AG09319 (cell line): Measurements from ENCODE around the gene RFPL4A.
"Not testable (repeated sequence)": the region's sequence is repeated elsewhere in the genome, so short reads cannot be mapped to it uniquely, and the experiment has no call there.

Experiments
- DNase-seq: peaks from one replicate; pipeline ENCODE4 v3.0.0-alpha.2; 2010; ENCODE audit warnings: low read depth; ENCODE audit errors: extremely low read depth
- TF ChIP-seq, protein P1 (sequence below): IDR thresholded peaks from 2 replicates; pipeline ENCODE4 v1.5.1; 2011; ENCODE audit warnings: low read depth, mild to moderate bottlenecking, inconsistent platforms, low read length, moderate library complexity

RFPL4A gene

DNA sequence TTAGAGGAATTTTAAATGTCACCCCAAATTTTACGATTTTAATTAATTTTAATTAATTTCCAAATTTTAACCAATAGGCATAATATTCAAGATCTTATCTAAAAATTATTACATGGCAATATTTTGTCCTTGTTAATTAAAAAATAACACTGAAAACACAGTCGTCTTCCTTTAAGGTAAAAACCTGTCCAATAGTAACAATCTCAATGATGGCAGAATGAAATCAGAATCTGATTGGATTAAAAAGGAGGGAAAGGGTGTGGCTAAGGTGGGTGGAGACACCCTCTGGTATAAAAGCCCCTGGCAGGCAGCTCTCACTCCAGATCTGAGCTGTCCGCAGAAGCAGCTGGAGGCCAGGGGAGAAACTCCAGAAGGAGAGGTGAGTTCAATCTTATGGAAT lies at the start of gene RFPL4A:
Gene RFPL4A, plus strand, starts transcription at position 301 of the 400 bp plus-strand sequence. CDS start 2,704 bp downstream, outside the sequence.
- DNase-seq, result not testable (repeated sequence)

DNA sequence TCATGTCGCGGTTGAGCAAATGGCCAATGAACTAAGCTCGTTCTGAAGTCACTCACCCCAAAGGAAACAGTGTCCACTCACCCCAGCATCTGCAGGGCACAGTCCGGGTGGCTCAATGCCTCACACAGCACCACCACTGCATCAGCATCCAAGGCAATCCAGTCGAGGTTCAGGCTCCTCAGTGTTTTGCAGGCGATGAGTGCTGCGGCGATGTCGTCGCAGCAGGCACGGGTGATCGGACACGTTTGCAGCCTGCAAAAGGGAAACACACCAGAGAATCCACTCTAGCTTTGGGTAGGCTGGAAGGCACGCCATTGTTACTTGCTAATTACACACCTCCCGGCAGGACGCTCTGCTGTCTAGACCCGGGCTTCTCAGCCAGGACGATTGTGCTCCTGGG lies 47.2 kb upstream of the RFPL4A start:
- TF ChIP-seq, protein P1, sequence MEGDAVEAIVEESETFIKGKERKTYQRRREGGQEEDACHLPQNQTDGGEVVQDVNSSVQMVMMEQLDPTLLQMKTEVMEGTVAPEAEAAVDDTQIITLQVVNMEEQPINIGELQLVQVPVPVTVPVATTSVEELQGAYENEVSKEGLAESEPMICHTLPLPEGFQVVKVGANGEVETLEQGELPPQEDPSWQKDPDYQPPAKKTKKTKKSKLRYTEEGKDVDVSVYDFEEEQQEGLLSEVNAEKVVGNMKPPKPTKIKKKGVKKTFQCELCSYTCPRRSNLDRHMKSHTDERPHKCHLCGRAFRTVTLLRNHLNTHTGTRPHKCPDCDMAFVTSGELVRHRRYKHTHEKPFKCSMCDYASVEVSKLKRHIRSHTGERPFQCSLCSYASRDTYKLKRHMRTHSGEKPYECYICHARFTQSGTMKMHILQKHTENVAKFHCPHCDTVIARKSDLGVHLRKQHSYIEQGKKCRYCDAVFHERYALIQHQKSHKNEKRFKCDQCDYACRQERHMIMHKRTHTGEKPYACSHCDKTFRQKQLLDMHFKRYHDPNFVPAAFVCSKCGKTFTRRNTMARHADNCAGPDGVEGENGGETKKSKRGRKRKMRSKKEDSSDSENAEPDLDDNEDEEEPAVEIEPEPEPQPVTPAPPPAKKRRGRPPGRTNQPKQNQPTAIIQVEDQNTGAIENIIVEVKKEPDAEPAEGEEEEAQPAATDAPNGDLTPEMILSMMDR, result no peak
- DNase-seq, result no peak

DNA sequence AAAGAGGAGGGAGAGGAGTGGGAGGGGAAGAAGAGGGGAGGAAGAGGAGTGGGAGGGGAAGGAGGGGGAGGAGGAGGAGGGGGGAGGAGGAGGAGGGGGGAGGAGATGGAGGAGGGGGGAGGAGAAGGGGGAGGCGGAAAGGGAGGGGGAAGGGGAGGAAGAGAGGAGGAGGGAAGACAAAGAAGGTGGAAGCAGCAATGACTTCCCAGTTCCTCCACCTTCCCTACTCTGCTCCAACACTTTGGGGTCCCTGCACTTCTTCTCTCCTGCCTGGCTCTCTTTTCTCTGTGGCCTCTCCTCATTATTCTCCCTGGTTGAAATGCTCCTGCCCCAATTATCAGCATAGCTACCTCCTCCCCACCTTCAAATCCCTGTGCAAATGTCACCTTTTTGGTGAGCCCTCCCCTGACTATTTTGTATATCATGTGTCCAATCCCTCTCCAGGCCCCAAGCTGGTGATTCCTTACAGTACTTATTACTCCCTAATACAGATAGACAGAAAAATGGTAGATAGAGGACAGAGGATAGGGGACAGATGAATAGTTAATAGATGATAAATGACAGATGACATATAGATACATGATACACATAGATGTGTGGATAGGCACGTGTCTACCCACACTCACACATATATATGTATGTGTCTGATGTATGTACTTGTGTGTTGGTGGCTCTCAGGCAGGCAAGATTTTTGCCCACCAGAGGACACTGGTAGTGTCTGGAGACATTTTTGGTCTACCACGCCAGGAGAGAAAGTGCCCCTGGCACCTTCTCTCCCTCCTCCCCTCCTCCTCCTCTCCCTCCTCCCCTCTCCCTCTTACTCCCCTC lies 45.9 kb upstream of the RFPL4A start:
- no peak for DNase-seq
- TF ChIP-seq, protein P1, result no peak

DNA sequence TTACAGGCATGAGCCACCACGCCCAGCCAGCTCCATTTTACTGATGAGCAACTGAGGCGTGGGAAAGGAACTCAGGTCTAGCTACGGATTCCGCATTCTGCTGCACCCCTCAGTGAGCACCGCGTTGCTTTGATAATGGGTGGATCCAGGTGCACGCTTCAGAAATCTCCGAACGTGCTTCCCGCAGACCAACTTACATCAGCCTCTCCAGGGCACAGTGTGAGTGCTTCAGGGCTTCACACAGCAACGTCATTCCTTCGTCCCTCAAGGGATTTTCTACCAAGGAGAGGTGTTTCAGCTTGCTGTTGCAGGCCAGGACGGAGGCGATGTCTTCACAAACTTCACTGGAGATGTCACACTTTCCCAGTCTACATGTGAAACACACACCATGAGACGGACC lies 42.4 kb upstream of the RFPL4A start:
- no peak for DNase-seq
- TF ChIP-seq, protein P1, result no peak

DNA sequence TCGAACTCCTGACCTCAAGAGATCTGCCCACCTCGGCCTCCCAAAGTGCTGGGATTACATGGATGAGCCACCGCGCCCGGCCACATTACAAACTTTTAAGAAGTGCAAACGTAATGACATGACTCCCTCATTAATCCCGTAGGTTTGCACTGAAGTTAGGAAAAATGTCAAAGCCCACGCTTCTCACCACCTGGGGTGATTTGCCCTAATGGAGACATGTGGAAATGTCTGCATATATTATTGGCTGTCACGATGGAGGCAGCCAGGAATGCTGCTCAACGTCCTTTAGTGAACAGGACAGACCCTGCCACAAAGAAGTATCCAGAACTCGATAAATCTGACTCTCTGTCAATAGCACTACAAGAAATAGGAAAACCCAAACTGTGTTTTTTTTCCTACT lies 41.6 kb upstream of the RFPL4A start:
- no peak for DNase-seq
- TF ChIP-seq, protein P1, result no peak

DNA sequence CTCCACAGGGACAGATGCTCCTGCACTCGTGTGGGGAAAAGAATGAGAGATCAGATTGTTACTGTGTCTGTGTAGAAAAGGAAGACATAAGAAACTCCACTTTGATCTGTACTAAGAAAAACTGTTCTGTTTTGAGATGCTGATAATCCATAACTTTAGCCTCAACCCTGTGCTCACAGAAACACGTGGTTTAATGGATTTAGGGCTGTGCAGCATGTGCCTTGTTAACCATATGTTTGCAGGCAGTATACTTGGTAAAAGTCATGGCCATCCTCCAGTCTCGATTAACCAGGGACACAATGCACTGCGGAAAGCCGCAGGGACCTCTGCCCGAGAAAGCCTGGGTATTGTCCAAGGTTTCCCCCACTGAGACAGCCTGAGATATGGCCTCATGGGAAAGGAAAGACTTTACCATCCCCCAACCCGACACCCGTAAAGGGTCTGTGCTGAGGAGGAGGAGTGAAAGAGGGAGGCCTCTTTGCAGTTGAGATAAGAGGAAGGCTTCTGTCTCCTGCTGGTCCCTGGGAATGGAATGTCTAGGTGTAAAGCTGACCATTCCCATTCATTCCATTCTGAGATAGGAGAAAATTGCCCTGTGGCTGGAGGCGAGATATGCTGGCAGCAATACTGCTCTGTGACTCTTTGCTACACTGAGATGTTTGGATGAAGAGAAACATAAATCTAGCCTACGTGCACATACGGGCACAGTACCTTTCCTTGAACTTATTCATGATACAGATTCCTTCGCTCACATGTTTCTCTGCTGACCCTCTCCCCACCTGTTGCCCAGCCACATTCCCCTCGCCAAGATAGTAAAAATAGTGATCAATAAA lies 40.8 kb upstream of the RFPL4A start:
- DNase-seq, result not testable (repeated sequence)

DNA sequence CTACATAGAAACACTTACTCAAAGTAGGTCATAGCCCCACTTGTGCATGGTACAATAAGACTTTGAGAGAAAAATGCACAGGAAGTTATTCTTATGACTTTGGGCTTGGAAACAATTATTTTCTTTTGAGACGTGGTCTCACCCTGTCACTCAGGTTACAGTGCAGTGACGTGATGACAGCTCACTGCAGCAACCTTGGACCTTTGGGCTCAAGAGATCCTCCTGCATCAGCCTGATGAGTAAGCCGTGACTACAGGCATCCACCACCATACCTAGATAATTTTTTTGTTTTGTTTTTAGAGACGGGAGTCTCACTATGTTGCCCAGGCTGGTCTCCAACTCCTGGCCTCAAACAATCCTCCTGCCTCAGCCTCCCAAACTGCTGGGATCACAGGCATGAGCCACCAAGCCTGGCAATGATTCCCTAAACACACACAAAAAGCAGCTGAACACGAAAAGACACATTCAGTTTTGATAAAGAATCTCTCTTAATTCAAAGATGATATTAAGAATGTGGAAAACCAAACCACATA lies 38.6 kb upstream of the RFPL4A start:
- TF ChIP-seq, protein P1, result no peak
- DNase-seq, result no peak

DNA sequence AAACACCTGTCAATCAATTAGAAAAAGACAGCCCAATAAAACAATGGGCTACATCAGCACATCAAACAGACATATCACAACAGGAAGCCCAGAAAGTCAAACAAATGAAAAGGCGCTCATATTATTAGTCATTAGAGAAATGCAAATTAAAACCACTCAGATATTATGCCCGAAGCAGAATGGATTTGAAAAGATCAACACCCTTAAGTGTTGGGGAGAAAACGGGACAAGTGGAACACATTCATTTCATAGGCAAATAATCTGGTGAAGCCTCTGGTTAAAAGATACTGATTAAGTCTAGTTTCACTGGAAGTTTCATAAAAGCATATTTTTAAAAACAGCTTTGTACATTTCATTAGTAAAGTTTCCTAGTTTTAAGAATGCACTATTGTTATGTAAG lies 38.1 kb upstream of the RFPL4A start:
- TF ChIP-seq, protein P1, result no peak
- DNase-seq, result no peak
